ENCODE results near the gene PRR35.

Gene PRR35

GRCh38 chr16:535446-536405 is 24.5 kb upstream of the PRR35 start:
- no peak for TF ChIP-seq CTCF (IDR thresholded peaks at IDR 0.05; ENCODE audit: low read depth, low read length)
- no peak overlapping the region for H3K27ac ChIP-seq
- H3K9me3 ChIP-seq (ENCODE audit: severe bottlenecking), result no peaks in the 10 kb centered on the region
- no peaks in the 10 kb centered on the region for H3K27me3 ChIP-seq (ENCODE audit: insufficient read depth, low read depth, severe bottlenecking)
- H3K36me3 ChIP-seq, result peaks cover 14% of the 10 kb centered on the region
- no peak for DNase-seq
- no peak overlapping the region for H3K4me3 ChIP-seq (ENCODE audit: low read depth, low read length)

DNA sequence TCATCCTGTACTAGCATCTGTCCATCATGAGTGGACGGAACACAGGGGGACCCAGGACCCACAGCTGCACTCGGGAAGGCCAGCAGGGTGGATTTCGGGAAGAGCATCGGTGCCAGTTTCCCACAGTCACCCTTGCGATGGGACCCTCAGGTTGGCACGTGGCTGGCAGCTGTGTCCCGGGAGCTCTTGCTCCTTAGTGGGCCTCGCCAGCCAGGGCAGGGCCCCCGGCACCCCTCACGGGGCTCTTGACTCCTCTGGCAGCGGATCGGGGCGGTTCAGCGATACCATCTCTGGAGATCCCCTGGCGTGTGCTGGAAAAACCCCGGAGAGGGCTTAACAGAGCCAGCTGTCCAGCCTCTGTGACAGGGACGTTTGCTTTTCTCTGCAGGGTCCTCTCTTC is 23.4 kb upstream of the PRR35 start:
- no peak for DNase-seq
- TF ChIP-seq CTCF (IDR thresholded peaks at IDR 0.05; ENCODE audit: low read depth, low read length), result no peak
- Histone ChIP-seq H3K4me3 (ENCODE audit: low read depth, low read length) (no peak overlapping the region), H3K36me3 (peaks cover 12% of the 10 kb centered on the region), H3K9me3 (ENCODE audit: severe bottlenecking) (no peaks in the 10 kb centered on the region), H3K27me3 (ENCODE audit: insufficient read depth, low read depth, severe bottlenecking) (no peaks in the 10 kb centered on the region), H3K27ac (no peak overlapping the region)

GRCh38 chr16:537415-538335 is 22.5 kb upstream of the PRR35 start:
- no peak for DNase-seq
- Histone ChIP-seq H3K27ac (no peak overlapping the region), H3K36me3 (peaks cover 12% of the 10 kb centered on the region), H3K27me3 (ENCODE audit: insufficient read depth, low read depth, severe bottlenecking) (no peaks in the 10 kb centered on the region), H3K4me3 (ENCODE audit: low read depth, low read length) (no peak overlapping the region), H3K9me3 (ENCODE audit: severe bottlenecking) (no peaks in the 10 kb centered on the region)
- TF ChIP-seq CTCF (IDR thresholded peaks at IDR 0.05; ENCODE audit: low read depth, low read length), result peak; percentile 48

DNA sequence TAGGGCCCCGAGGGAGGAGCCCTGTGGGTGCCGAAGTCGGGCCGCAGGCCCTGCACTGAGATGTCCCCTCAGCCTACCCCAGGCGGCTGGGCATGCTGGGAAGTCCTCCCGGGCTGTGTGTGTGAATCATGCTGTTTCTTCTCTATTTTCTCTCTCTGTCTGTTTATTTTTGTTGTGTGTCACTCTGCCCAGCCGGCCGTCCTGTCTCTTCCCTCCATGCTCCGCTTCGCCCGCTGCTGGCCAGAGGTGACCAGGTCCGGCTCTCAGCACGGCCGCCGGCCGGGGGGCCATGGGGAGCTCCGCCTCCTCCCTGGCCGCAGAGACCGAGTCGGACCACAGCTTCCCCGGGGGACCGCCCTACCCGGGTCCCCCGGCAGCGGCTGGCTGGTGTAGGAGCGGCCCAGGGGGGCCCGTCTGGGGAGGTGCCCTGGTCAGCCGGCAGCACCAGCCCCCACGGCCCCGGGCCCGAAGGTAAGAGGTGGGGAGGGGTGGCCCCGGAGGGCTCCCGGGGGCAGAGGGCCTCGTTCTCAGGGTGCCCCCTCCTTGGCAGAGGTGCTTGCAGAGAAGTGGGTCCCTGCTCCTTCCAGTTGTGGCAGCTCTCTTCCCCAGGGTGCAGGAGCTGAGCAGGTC is 20.2 kb upstream of the PRR35 start:
- no peak overlapping the region for H3K27ac ChIP-seq
- H3K9me3 ChIP-seq (ENCODE audit: severe bottlenecking), result no peaks in the 10 kb centered on the region
- H3K36me3 ChIP-seq, result peaks cover 12% of the 10 kb centered on the region
- H3K4me3 ChIP-seq (ENCODE audit: low read depth, low read length), result no peak overlapping the region
- DNase-seq, result no peak
- no peak for TF ChIP-seq CTCF (IDR thresholded peaks at IDR 0.05; ENCODE audit: low read depth, low read length)
- H3K27me3 ChIP-seq (ENCODE audit: insufficient read depth, low read depth, severe bottlenecking), result no peaks in the 10 kb centered on the region

GRCh38 chr16:540645-541340 is 19.4 kb upstream of the PRR35 start:
- Histone ChIP-seq H3K27ac (no peak overlapping the region), H3K9me3 (ENCODE audit: severe bottlenecking) (no peaks in the 10 kb centered on the region), H3K36me3 (peaks cover 12% of the 10 kb centered on the region), H3K4me3 (ENCODE audit: low read depth, low read length) (no peak overlapping the region), H3K27me3 (ENCODE audit: insufficient read depth, low read depth, severe bottlenecking) (no peaks in the 10 kb centered on the region)
- TF ChIP-seq CTCF (IDR thresholded peaks at IDR 0.05; ENCODE audit: low read depth, low read length), result no peak
- no peak for DNase-seq
